Trophoblast cell (in vitro differentiated cells and primary cell): ENCODE results near the gene ZBED4.

Experiments used
- DNase-seq, 2 donors: peaks; one replicate each; pipeline ENCODE4 v3.0.0-alpha.2; 2016
- H2AFZ ChIP-seq: 2 replicates; pipeline ENCODE4 v1.6.1; 2013; ENCODE audit warnings: low read length, moderate library complexity, mild to moderate bottlenecking; ENCODE audit not compliant: insufficient read depth, poor library complexity
- H2AK5ac ChIP-seq: 2 replicates; pipeline ENCODE4 v1.6.1; 2013; ENCODE audit warnings: mild to moderate bottlenecking, low read length
- H2BK120ac ChIP-seq: 2 replicates; pipeline ENCODE4 v1.6.1; 2013; ENCODE audit warnings: low read length, mild to moderate bottlenecking, moderate library complexity; ENCODE audit not compliant: insufficient read depth, poor library complexity
- H2BK12ac ChIP-seq: 2 replicates; pipeline ENCODE4 v1.6.1; 2013; ENCODE audit warnings: mild to moderate bottlenecking, low read length, moderate library complexity
- H2BK5ac ChIP-seq: 2 replicates; pipeline ENCODE4 v1.6.1; 2013; ENCODE audit warnings: low read length, low read depth, moderate library complexity, mild to moderate bottlenecking; ENCODE audit not compliant: poor library complexity
- H3K14ac ChIP-seq: 2 replicates; pipeline ENCODE4 v1.6.1; 2013; ENCODE audit warnings: mild to moderate bottlenecking, low read length
- H3K18ac ChIP-seq: 2 replicates; pipeline ENCODE4 v1.6.1; 2013; ENCODE audit warnings: mild to moderate bottlenecking, low read length
- H3K23ac ChIP-seq: 2 replicates; pipeline ENCODE4 v1.6.1; 2013; ENCODE audit warnings: low read length
- H3K27ac ChIP-seq: 2 replicates; pipeline ENCODE4 v1.5.1; 2013; ENCODE audit warnings: low read depth, mild to moderate bottlenecking, inconsistent platforms, low read length, moderate library complexity
- H3K27me3 ChIP-seq: 2 replicates; pipeline ENCODE4 v1.6.1; 2013; ENCODE audit warnings: inconsistent platforms, mild to moderate bottlenecking, low read length, moderate library complexity; ENCODE audit not compliant: insufficient read depth
- H3K36me3 ChIP-seq, 2 experiments: 1 replicate in 1 of 2; 2 replicates in 1 of 2; pipeline ENCODE4 v1.6.1; 2013; ENCODE audit warnings: low read length in 2 of 2, mild to moderate bottlenecking in 2 of 2, moderate library complexity in 1 of 2; ENCODE audit not compliant: insufficient read depth in 2 of 2, control insufficient read depth in 1 of 2
- H3K4ac ChIP-seq: 2 replicates; pipeline ENCODE4 v1.6.1; 2013; ENCODE audit warnings: low read depth, mild to moderate bottlenecking, low read length, moderate library complexity
- H3K4me1 ChIP-seq, 2 experiments: 1 replicate in 1 of 2; 2 replicates in 1 of 2; pipeline ENCODE4 v1.6.1; 2013; ENCODE audit warnings: low read length in 2 of 2, mild to moderate bottlenecking in 2 of 2, moderate library complexity in 1 of 2; ENCODE audit not compliant: insufficient read depth in 2 of 2, control insufficient read depth in 1 of 2
- H3K4me2 ChIP-seq: 2 replicates; pipeline ENCODE4 v1.6.1; 2013; ENCODE audit warnings: inconsistent platforms, mild to moderate bottlenecking, low read length, moderate library complexity
- H3K4me3 ChIP-seq: 2 replicates; pipeline ENCODE4 v1.5.1; 2013; ENCODE audit warnings: mild to moderate bottlenecking, low read depth, low read length, inconsistent platforms
- H3K79me1 ChIP-seq: one replicate; pipeline ENCODE4 v1.6.1; 2013; ENCODE audit warnings: low read length
- H3K79me2 ChIP-seq: 2 replicates; pipeline ENCODE4 v1.6.1; 2013; ENCODE audit warnings: low read length, mild to moderate bottlenecking; ENCODE audit not compliant: control insufficient read depth, insufficient read depth, poor library complexity
- H3K9ac ChIP-seq: 2 replicates; pipeline ENCODE4 v1.6.1; 2013; ENCODE audit warnings: mild to moderate bottlenecking, low read length
- H3K9me3 ChIP-seq: 2 replicates; pipeline ENCODE4 v1.6.1; 2013; ENCODE audit warnings: low read depth, mild to moderate bottlenecking, control low read depth, inconsistent platforms, low read length; ENCODE audit not compliant: insufficient read depth
- H4K12ac ChIP-seq: 2 replicates; pipeline ENCODE4 v1.6.1; 2013; ENCODE audit warnings: low read depth, mild to moderate bottlenecking, low read length, moderate library complexity
- H4K8ac ChIP-seq: 2 replicates; pipeline ENCODE4 v1.6.1; 2013; ENCODE audit warnings: low read depth, mild to moderate bottlenecking, low read length, moderate library complexity
- H4K91ac ChIP-seq: one replicate; pipeline ENCODE4 v1.6.1; 2013; ENCODE audit warnings: low read depth, mild to moderate bottlenecking, low read length, moderate library complexity
- WGBS: extraction: QIAGEN DNeasy Blood & Tissue Kit; methylation state at CpG from one replicate; pipeline ENCODE4 v1.1.7; 2013; ENCODE audit warnings: missing lambda C conversion rate; ENCODE audit not compliant: insufficient read length, insufficient coverage; ENCODE audit errors: extremely low coverage; 5-methylcytosine and 5-hydroxymethylcytosine counted together

Gene ZBED4

GRCh38 chr22:49867303-49868265, 13.9 kb downstream of the ZBED4 start:
- Histone ChIP-seq H3K4me3 (no peak overlapping the region), H3K4me2 (no peak overlapping the region), H4K12ac (no peak overlapping the region), H3K9ac (no peak overlapping the region), H2AK5ac (no peak overlapping the region), H2BK12ac (no peak overlapping the region), H3K79me1 (no peaks in the 10 kb centered on the region), H3K4me1 (no peaks in the 10 kb centered on the region), H2BK120ac (no peak overlapping the region), H2AFZ (no peak overlapping the region), H4K91ac (no peak overlapping the region), H3K79me2 (peaks cover 4% of the 10 kb centered on the region), H3K23ac (no peak overlapping the region), H3K4ac (peak overlapping the region; percentile 54), H3K18ac (no peak overlapping the region), H3K9me3 (peaks cover 9% of the 10 kb centered on the region), H2BK5ac (no peak overlapping the region), H3K14ac (no peak overlapping the region), H3K36me3 (peaks cover 3 to 15% of the 10 kb centered on the region in 2 experiments), H3K27ac (no peak overlapping the region), H3K27me3 (no peaks in the 10 kb centered on the region), H4K8ac (no peak overlapping the region)
- DNase-seq, result no peak
- no CpG with 5 or more reads among the region's 18 CpGs for WGBS

GRCh38 chr22:49869086-49869830, 15.6 kb downstream of the ZBED4 start:
- H3K23ac ChIP-seq, result no peak overlapping the region
- H3K27me3 ChIP-seq, result no peaks in the 10 kb centered on the region
- H3K27ac ChIP-seq, result no peak overlapping the region
- H4K91ac ChIP-seq, result no peak overlapping the region
- no peak overlapping the region for H2AFZ ChIP-seq
- H3K4me2 ChIP-seq, result no peak overlapping the region
- H2BK5ac ChIP-seq, result no peak overlapping the region
- H3K9me3 ChIP-seq, result peaks cover 9% of the 10 kb centered on the region
- WGBS, result no CpG with 5 or more reads among the region's 17 CpGs
- no peak overlapping the region for H3K14ac ChIP-seq
- H3K79me2 ChIP-seq, result peaks cover 4% of the 10 kb centered on the region
- no peak overlapping the region for H4K8ac ChIP-seq
- H2BK12ac ChIP-seq, result no peak overlapping the region
- H3K36me3 ChIP-seq, result peaks cover 3 to 15% of the 10 kb centered on the region in 2 experiments
- peak overlapping the region; percentile 58 for H3K4ac ChIP-seq
- H3K18ac ChIP-seq, result peak overlapping the region; percentile 35
- no peak overlapping the region for H3K9ac ChIP-seq
- H3K4me3 ChIP-seq, result no peak overlapping the region
- no peak overlapping the region for H2AK5ac ChIP-seq
- H2BK120ac ChIP-seq, result no peak overlapping the region
- H3K4me1 ChIP-seq, result no peaks in the 10 kb centered on the region
- no peak for DNase-seq
- H4K12ac ChIP-seq, result no peak overlapping the region
- H3K79me1 ChIP-seq, result no peaks in the 10 kb centered on the region

GRCh38 chr22:49869845-49870712, 16.4 kb downstream of the ZBED4 start:
- WGBS, result no CpG with 5 or more reads among the region's 14 CpGs
- no peak overlapping the region for H2BK12ac ChIP-seq
- H3K79me1 ChIP-seq, result no peaks in the 10 kb centered on the region
- no peaks in the 10 kb centered on the region for H3K27me3 ChIP-seq
- H3K9ac ChIP-seq, result no peak overlapping the region
- H3K4me3 ChIP-seq, result no peak overlapping the region
- peak overlapping the region; percentile 36 for H3K4ac ChIP-seq
- H4K8ac ChIP-seq, result no peak overlapping the region
- no peak overlapping the region for H2BK120ac ChIP-seq
- peaks cover 3 to 12% of the 10 kb centered on the region in 2 experiments for H3K36me3 ChIP-seq
- no peak overlapping the region for H3K18ac ChIP-seq
- no peak overlapping the region for H2BK5ac ChIP-seq
- H4K12ac ChIP-seq, result no peak overlapping the region
- H3K9me3 ChIP-seq, result peaks cover 7% of the 10 kb centered on the region
- H3K4me1 ChIP-seq, result no peaks in the 10 kb centered on the region
- H2AFZ ChIP-seq, result no peak overlapping the region
- H2AK5ac ChIP-seq, result no peak overlapping the region
- H4K91ac ChIP-seq, result no peak overlapping the region
- no peak overlapping the region for H3K14ac ChIP-seq
- no peak for DNase-seq
- no peak overlapping the region for H3K23ac ChIP-seq
- no peak overlapping the region for H3K4me2 ChIP-seq
- no peak overlapping the region for H3K27ac ChIP-seq
- peaks cover 4% of the 10 kb centered on the region for H3K79me2 ChIP-seq

- no CpG with 5 or more reads among the region's 4 CpGs for WGBS
- Histone ChIP-seq H3K4me3 (no peak overlapping the region), H3K4me2 (no peak overlapping the region), H3K9me3 (peaks cover 5% of the 10 kb centered on the region), H3K18ac (no peak overlapping the region), H2AFZ (no peak overlapping the region), H2BK5ac (no peak overlapping the region), H3K4me1 (no peaks in the 10 kb centered on the region), H3K79me1 (no peaks in the 10 kb centered on the region), H3K27ac (no peak overlapping the region), H2AK5ac (no peak overlapping the region), H3K14ac (no peak overlapping the region), H4K12ac (no peak overlapping the region), H3K23ac (no peak overlapping the region), H3K36me3 (peaks cover 1 to 12% of the 10 kb centered on the region in 2 experiments), H4K91ac (no peak overlapping the region), H3K9ac (no peak overlapping the region), H3K27me3 (no peaks in the 10 kb centered on the region), H3K79me2 (peaks cover 4% of the 10 kb centered on the region), H2BK120ac (no peak overlapping the region), H3K4ac (peak overlapping the region; percentile 47), H2BK12ac (no peak overlapping the region), H4K8ac (no peak overlapping the region)
- DNase-seq, result no peak
Observed at GRCh38 chr22:49871482-49871881, 17.8 kb downstream of the ZBED4 start.
